ENCODE results near the gene VSIG8.

VSIG8 gene

GRCh38 chr1:159828581-159829272 lies 33.7 kb downstream of the VSIG8 start:
- Histone ChIP-seq H3K27me3 (ENCODE audit: insufficient read depth, poor library complexity, severe bottlenecking) (no peaks in the 10 kb centered on the region), H3K27ac (replicated peaks) (no peak overlapping the region), H3K4me3 (replicated peaks; ENCODE audit: insufficient read depth, low read length) (no peak overlapping the region)
- DNase-seq (ENCODE audit: low read depth in 1 of 2, low spot score in 1 of 2): no peak
- no peak for TF ChIP-seq GABPA (IDR thresholded peaks at IDR 0.05; ENCODE audit: low read depth)
- TF ChIP-seq REST (IDR thresholded peaks at IDR 0.05; ENCODE audit: insufficient replicate concordance, low read depth): no peak
- TF ChIP-seq CTCF (IDR thresholded peaks at IDR 0.05; ENCODE audit: insufficient read depth, low read length): no peak
- TF ChIP-seq SPI1 (IDR thresholded peaks at IDR 0.05; ENCODE audit: borderline replicate concordance, low read depth): no peak
- no peak for TF ChIP-seq POLR2AphosphoS5 (IDR thresholded peaks at IDR 0.05; ENCODE audit: low read depth)

GRCh38 chr1:159828176-159828575 lies 34.3 kb downstream of the VSIG8 start:
- DNase-seq (ENCODE audit: low read depth in 1 of 2, low spot score in 1 of 2): no peak
- Histone ChIP-seq H3K27me3 (ENCODE audit: insufficient read depth, poor library complexity, severe bottlenecking) (no peaks in the 10 kb centered on the region), H3K27ac (replicated peaks) (no peak overlapping the region), H3K4me3 (replicated peaks; ENCODE audit: insufficient read depth, low read length) (no peak overlapping the region)
- TF ChIP-seq POLR2AphosphoS5 (IDR thresholded peaks at IDR 0.05; ENCODE audit: low read depth): no peak
- no peak for TF ChIP-seq SPI1 (IDR thresholded peaks at IDR 0.05; ENCODE audit: borderline replicate concordance, low read depth)
- no peak for TF ChIP-seq CTCF (IDR thresholded peaks at IDR 0.05; ENCODE audit: insufficient read depth, low read length)
- no peak for TF ChIP-seq REST (IDR thresholded peaks at IDR 0.05; ENCODE audit: insufficient replicate concordance, low read depth)
- no peak for TF ChIP-seq GABPA (IDR thresholded peaks at IDR 0.05; ENCODE audit: low read depth)

GRCh38 chr1:159827549-159827948 lies 34.9 kb downstream of the VSIG8 start:
- TF ChIP-seq SPI1 (IDR thresholded peaks at IDR 0.05; ENCODE audit: borderline replicate concordance, low read depth): no peak
- H3K27me3 ChIP-seq (ENCODE audit: insufficient read depth, poor library complexity, severe bottlenecking): no peaks in the 10 kb centered on the region
- DNase-seq (ENCODE audit: low read depth in 1 of 2, low spot score in 1 of 2): no peak
- H3K27ac ChIP-seq (replicated peaks): no peak overlapping the region
- H3K4me3 ChIP-seq (replicated peaks; ENCODE audit: insufficient read depth, low read length): no peak overlapping the region

GRCh38 chr1:159827102-159827490 lies 35.4 kb downstream of the VSIG8 start:
- Histone ChIP-seq H3K4me3 (replicated peaks; ENCODE audit: insufficient read depth, low read length) (no peak overlapping the region), H3K27me3 (ENCODE audit: insufficient read depth, poor library complexity, severe bottlenecking) (no peaks in the 10 kb centered on the region), H3K27ac (replicated peaks) (no peak overlapping the region)
- TF ChIP-seq POLR2AphosphoS5 (IDR thresholded peaks at IDR 0.05; ENCODE audit: low read depth) (no peak), SPI1 (IDR thresholded peaks at IDR 0.05; ENCODE audit: borderline replicate concordance, low read depth) (no peak), REST (IDR thresholded peaks at IDR 0.05; ENCODE audit: insufficient replicate concordance, low read depth) (no peak), CTCF (IDR thresholded peaks at IDR 0.05; ENCODE audit: insufficient read depth, low read length) (no peak), GABPA (IDR thresholded peaks at IDR 0.05; ENCODE audit: low read depth) (no peak)
- no peak for DNase-seq (ENCODE audit: low read depth in 1 of 2, low spot score in 1 of 2)
